Suprapubic skin (tissue), 4 donors: ENCODE data around the gene TMEM135.

Source experiments
- CTCF ChIP-seq, 2 donors: fragments of 200-600 bp in 1 of 2; fragments of 450-650 bp in 1 of 2; sonication (generic) in 1 of 2; IDR thresholded peaks; one replicate each; pipeline ENCODE4 v1.5.1; 2016 to 2019; ENCODE audit warnings: antibody characterized with exemption in 2 of 2, mild to moderate bottlenecking in 1 of 2, moderate library complexity in 1 of 2
- EP300 ChIP-seq: sonication (generic); formaldehyde crosslinking; IDR thresholded peaks from one replicate; pipeline ENCODE4 v1.6.1; 2017; ENCODE audit warnings: antibody characterized with exemption
- POLR2A ChIP-seq, 2 donors: fragments of 450-650 bp; IDR thresholded peaks; one replicate each; pipeline ENCODE4 v1.6.1; 2017; ENCODE audit warnings: antibody characterized with exemption in 2 of 2, mild to moderate bottlenecking in 2 of 2, moderate library complexity in 2 of 2
- POLR2AphosphoS5 ChIP-seq, 3 donors: sonication (generic); formaldehyde crosslinking; IDR thresholded peaks; one replicate each; pipeline ENCODE4 v1.6.1; 2017; ENCODE audit warnings: antibody characterized with exemption in 3 of 3

- no peak for TF ChIP-seq POLR2A (IDR thresholded peaks at IDR 0.05)
- TF ChIP-seq POLR2AphosphoS5 (IDR thresholded peaks at IDR 0.05): no peak
- TF ChIP-seq EP300: no peak
- no peak for TF ChIP-seq CTCF (IDR thresholded peaks at IDR 0.05)
These were observed 98.5 kb downstream of the TMEM135 start for GRCh38 chr11:87136236-87136635.
